Tibial artery (tissue), 4 donors: Measurements from ENCODE around the gene C1QTNF1.

Experiments
- DNase-seq, 2 donors: peaks; one replicate each; pipeline ENCODE4 v3.0.0-alpha.2; 2019
- H3K27ac ChIP-seq, 2 donors: fragments of 200-600 bp; sonication (generic) in 1 of 2; 1 replicate in 1 of 2; 2 replicates in 1 of 2; pipeline ENCODE4 v1.5.1; 2018 to 2019; ENCODE audit warnings: mild to moderate bottlenecking in 1 of 2
- H3K27me3 ChIP-seq, 2 donors: fragments of 200-600 bp; sonication (generic) in 1 of 2; one replicate each; pipeline versions ENCODE4 v1.5.1 to v1.6.0; 2016 to 2019
- H3K36me3 ChIP-seq, 3 donors: fragments of 200-600 bp; sonication (generic) in 2 of 3; one replicate each; pipeline ENCODE4 v1.5.1; 2016 to 2019; ENCODE audit warnings: mild to moderate bottlenecking in 2 of 3
- H3K4me1 ChIP-seq, 4 donors: fragments of 200-600 bp; sonication (generic) in 2 of 4; 1 replicate in 3 of 4; 2 replicates in 1 of 4; pipeline ENCODE4 v1.5.1; 2016 to 2019
- H3K4me3 ChIP-seq, 2 donors: fragments of 200-600 bp; sonication (generic) in 1 of 2; 1 replicate in 1 of 2; 2 replicates in 1 of 2; pipeline ENCODE4 v1.5.1; 2018 to 2019; ENCODE audit warnings: mild to moderate bottlenecking in 2 of 2
- H3K9me3 ChIP-seq, 3 donors: fragments of 200-600 bp; sonication (generic) in 1 of 3; one replicate each; pipeline ENCODE4 v1.5.1; 2016 to 2019
- intact Hi-C: fragments of 100-400 bp; cut with DNase I; formaldehyde crosslinking; loops from one replicate; pipeline ENCODE4 v1.15.0; 2023; ENCODE audit warnings: low total_unique reads
- TF ChIP-seq, protein P1 (sequence below), 2 experiments: fragments of 200-600 bp in 1 of 2; fragments of 450-650 bp in 1 of 2; IDR thresholded peaks; one replicate each; pipeline ENCODE4 v1.5.1; 2017 to 2019; ENCODE audit warnings: antibody characterized with exemption in 2 of 2, mild to moderate bottlenecking in 1 of 2, moderate library complexity in 1 of 2

The C1QTNF1 gene

GRCh38 chr17:79074649-79075445 lies 50.9 kb downstream of the C1QTNF1 start, which contains the start of gene ENGASE:
Gene ENGASE (plus strand): TSS chr17:79074824. CDS start chr17:79074945, 121 bp downstream.
- TF ChIP-seq, protein P1, sequence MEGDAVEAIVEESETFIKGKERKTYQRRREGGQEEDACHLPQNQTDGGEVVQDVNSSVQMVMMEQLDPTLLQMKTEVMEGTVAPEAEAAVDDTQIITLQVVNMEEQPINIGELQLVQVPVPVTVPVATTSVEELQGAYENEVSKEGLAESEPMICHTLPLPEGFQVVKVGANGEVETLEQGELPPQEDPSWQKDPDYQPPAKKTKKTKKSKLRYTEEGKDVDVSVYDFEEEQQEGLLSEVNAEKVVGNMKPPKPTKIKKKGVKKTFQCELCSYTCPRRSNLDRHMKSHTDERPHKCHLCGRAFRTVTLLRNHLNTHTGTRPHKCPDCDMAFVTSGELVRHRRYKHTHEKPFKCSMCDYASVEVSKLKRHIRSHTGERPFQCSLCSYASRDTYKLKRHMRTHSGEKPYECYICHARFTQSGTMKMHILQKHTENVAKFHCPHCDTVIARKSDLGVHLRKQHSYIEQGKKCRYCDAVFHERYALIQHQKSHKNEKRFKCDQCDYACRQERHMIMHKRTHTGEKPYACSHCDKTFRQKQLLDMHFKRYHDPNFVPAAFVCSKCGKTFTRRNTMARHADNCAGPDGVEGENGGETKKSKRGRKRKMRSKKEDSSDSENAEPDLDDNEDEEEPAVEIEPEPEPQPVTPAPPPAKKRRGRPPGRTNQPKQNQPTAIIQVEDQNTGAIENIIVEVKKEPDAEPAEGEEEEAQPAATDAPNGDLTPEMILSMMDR (IDR thresholded peaks at IDR 0.05) = no peak
- intact Hi-C loops = no loop called here

DNA sequence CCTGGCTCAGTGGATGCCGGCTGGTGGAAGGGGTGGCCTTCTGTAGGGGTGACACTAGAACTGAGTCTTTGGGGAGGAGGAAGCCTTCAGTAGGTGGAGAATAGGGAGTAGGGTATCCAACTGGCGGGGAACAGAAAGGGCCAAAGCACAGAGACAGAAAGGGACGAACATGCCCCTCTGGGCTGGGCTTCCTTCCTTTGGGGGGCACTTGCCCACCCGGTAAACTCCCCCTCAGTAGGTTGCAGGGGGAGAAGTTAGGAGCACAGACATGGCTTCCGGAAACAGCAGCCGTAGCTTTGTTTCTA lies 51.4 kb downstream of the C1QTNF1 start:
- DNase-seq = no peak
- intact Hi-C loops = no loop called here
- H3K27me3 ChIP-seq = no peaks in the 10 kb centered on the region

More at GRCh38 chr17:79074649-79075445, 50.9 kb downstream of the C1QTNF1 start, which contains the start of gene ENGASE:
- Histone ChIP-seq H3K36me3 (peaks cover 0 to 26% (median 17%) of the 10 kb centered on the region in 3 donors), H3K4me3 (peak within 1 kb of the TSS; percentile 80 to 88), H3K27me3 (no peaks in the 10 kb centered on the region), H3K4me1 (peaks cover 0 to 25% (median 16%) of the 10 kb centered on the region in 4 donors), H3K27ac (peak within 1 kb of the TSS; percentile 86 to 88), H3K9me3 (no peaks in the 10 kb centered on the region)
- peak; percentile 94 to 97 for DNase-seq

GRCh38 chr17:79075861-79076406 lies 52.0 kb downstream of the C1QTNF1 start:
- H3K27ac ChIP-seq = peak overlapping the region; percentile 86 to 88
- H3K36me3 ChIP-seq = peaks cover 7 to 37% (median 28%) of the 10 kb centered on the region in 3 donors
- no peaks in the 10 kb centered on the region for H3K9me3 ChIP-seq
- no peaks in the 10 kb centered on the region for H3K27me3 ChIP-seq
- TF ChIP-seq, protein P1 (IDR thresholded peaks at IDR 0.05) = no peak
- H3K4me1 ChIP-seq = peaks cover 0 to 25% (median 16%) of the 10 kb centered on the region in 4 donors
- intact Hi-C loops = no loop called here
- H3K4me3 ChIP-seq = peak overlapping the region; percentile 80 to 88
- DNase-seq = no peak

More for the DNA sequence above, 51.4 kb downstream of the C1QTNF1 start:
- Histone ChIP-seq H3K4me1 (peaks cover 0 to 25% (median 16%) of the 10 kb centered on the region in 4 donors), H3K36me3 (peaks cover 5 to 32% (median 23%) of the 10 kb centered on the region in 3 donors), H3K27ac (peak overlapping the region; percentile 86 to 88), H3K9me3 (no peaks in the 10 kb centered on the region), H3K4me3 (peak overlapping the region; percentile 80 to 88)
- TF ChIP-seq, protein P1 (IDR thresholded peaks at IDR 0.05) = no peak

GRCh38 chr17:79077587-79077986 lies 53.6 kb downstream of the C1QTNF1 start:
- H3K9me3 ChIP-seq = no peaks in the 10 kb centered on the region
- intact Hi-C loops = no loop called here
- H3K27me3 ChIP-seq = no peaks in the 10 kb centered on the region
- peaks cover 7 to 54% (median 41%) of the 10 kb centered on the region in 3 donors for H3K36me3 ChIP-seq
- no peak overlapping the region for H3K4me3 ChIP-seq
- TF ChIP-seq, protein P1 (IDR thresholded peaks at IDR 0.05) = no peak
- no peak for DNase-seq
- H3K4me1 ChIP-seq = peaks cover 0 to 25% (median 18%) of the 10 kb centered on the region in 4 donors
- no peak overlapping the region for H3K27ac ChIP-seq

- Histone ChIP-seq H3K36me3 (peaks cover 7 to 64% (median 46%) of the 10 kb centered on the region in 3 donors), H3K27me3 (no peaks in the 10 kb centered on the region), H3K4me3 (no peak overlapping the region), H3K9me3 (no peaks in the 10 kb centered on the region), H3K27ac (no peak overlapping the region), H3K4me1 (peaks cover 0 to 20% (median 16%) of the 10 kb centered on the region in 4 donors)
- DNase-seq = no peak
- TF ChIP-seq, protein P1 (IDR thresholded peaks at IDR 0.05) = no peak
- intact Hi-C loops = no loop called here
Observed at GRCh38 chr17:79078476-79079190, 54.7 kb downstream of the C1QTNF1 start.
